Measurements from ENCODE around the gene DDX39B.
"Not testable (repeated sequence)": the region's sequence is repeated elsewhere in the genome, so short reads cannot be mapped to it uniquely, and the experiment has no call there.

DDX39B gene

DNA sequence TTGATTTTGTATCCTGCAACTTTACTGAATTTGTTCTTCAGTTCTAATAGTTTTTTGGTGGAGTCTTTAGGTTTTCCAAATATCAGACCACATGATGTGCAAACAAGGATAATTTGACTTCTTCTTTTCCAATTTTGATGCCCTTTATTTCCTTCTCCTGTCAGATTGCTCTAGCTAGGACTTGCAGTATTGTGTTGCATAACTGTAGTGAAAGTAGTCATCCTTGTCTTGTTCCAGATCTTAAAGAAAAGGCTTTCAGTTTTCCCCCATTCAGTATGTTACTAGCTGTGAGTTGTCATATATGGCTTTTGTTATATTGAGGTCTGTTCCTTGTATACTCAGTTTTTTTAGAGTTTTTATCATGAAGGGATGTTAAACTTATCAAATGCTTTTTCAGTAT is 39.2 kb downstream of the DDX39B start:
- no peak for DNase-seq (ENCODE audit: low read depth in 1 of 2, low spot score in 1 of 2)
- H3K27me3 ChIP-seq (ENCODE audit: insufficient read depth, poor library complexity, severe bottlenecking), result no peaks in the 10 kb centered on the region
- H3K27ac ChIP-seq (replicated peaks), result no peak overlapping the region
- no peak overlapping the region for H3K4me3 ChIP-seq (replicated peaks; ENCODE audit: insufficient read depth, low read length)
- TF ChIP-seq, protein P1, sequence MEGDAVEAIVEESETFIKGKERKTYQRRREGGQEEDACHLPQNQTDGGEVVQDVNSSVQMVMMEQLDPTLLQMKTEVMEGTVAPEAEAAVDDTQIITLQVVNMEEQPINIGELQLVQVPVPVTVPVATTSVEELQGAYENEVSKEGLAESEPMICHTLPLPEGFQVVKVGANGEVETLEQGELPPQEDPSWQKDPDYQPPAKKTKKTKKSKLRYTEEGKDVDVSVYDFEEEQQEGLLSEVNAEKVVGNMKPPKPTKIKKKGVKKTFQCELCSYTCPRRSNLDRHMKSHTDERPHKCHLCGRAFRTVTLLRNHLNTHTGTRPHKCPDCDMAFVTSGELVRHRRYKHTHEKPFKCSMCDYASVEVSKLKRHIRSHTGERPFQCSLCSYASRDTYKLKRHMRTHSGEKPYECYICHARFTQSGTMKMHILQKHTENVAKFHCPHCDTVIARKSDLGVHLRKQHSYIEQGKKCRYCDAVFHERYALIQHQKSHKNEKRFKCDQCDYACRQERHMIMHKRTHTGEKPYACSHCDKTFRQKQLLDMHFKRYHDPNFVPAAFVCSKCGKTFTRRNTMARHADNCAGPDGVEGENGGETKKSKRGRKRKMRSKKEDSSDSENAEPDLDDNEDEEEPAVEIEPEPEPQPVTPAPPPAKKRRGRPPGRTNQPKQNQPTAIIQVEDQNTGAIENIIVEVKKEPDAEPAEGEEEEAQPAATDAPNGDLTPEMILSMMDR (IDR thresholded peaks at IDR 0.05; ENCODE audit: insufficient read depth, low read length), result no peak
- TF ChIP-seq GABPA (IDR thresholded peaks at IDR 0.05; ENCODE audit: low read depth), result no peak
- TF ChIP-seq, protein P2, sequence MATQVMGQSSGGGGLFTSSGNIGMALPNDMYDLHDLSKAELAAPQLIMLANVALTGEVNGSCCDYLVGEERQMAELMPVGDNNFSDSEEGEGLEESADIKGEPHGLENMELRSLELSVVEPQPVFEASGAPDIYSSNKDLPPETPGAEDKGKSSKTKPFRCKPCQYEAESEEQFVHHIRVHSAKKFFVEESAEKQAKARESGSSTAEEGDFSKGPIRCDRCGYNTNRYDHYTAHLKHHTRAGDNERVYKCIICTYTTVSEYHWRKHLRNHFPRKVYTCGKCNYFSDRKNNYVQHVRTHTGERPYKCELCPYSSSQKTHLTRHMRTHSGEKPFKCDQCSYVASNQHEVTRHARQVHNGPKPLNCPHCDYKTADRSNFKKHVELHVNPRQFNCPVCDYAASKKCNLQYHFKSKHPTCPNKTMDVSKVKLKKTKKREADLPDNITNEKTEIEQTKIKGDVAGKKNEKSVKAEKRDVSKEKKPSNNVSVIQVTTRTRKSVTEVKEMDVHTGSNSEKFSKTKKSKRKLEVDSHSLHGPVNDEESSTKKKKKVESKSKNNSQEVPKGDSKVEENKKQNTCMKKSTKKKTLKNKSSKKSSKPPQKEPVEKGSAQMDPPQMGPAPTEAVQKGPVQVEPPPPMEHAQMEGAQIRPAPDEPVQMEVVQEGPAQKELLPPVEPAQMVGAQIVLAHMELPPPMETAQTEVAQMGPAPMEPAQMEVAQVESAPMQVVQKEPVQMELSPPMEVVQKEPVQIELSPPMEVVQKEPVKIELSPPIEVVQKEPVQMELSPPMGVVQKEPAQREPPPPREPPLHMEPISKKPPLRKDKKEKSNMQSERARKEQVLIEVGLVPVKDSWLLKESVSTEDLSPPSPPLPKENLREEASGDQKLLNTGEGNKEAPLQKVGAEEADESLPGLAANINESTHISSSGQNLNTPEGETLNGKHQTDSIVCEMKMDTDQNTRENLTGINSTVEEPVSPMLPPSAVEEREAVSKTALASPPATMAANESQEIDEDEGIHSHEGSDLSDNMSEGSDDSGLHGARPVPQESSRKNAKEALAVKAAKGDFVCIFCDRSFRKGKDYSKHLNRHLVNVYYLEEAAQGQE (IDR thresholded peaks at IDR 0.05; ENCODE audit: insufficient replicate concordance, low read depth), result no peak
- no peak for TF ChIP-seq POLR2AphosphoS5 (IDR thresholded peaks at IDR 0.05; ENCODE audit: low read depth)
- TF ChIP-seq SPI1 (IDR thresholded peaks at IDR 0.05; ENCODE audit: borderline replicate concordance, low read depth), result no peak

DNA sequence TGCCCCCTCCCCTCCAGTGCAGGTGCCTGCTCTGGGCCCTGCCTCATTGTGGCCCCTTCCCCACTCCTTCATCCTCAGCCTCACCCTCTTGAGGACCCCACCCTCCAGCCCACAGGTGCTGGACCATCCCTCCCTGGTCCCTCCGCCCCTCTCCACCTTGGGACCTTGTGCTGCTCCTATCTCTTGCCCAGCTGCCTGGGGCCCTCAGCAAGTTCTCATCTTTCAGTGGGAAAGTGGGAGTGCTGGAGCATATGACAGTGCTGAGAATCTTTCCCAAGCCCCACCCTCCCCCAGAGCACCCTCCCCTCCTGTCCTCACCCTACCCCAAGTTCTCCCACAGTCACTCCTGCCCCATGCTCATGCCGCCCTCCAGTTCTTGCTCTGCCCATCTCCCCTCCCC is 42.2 kb downstream of the DDX39B start:
- DNase-seq (ENCODE audit: low read depth in 1 of 2, low spot score in 1 of 2); H3K27me3 ChIP-seq (ENCODE audit: insufficient read depth, poor library complexity, severe bottlenecking); H3K4me3 ChIP-seq (replicated peaks; ENCODE audit: insufficient read depth, low read length); H3K27ac ChIP-seq (replicated peaks): not testable (repeated sequence)

DNA sequence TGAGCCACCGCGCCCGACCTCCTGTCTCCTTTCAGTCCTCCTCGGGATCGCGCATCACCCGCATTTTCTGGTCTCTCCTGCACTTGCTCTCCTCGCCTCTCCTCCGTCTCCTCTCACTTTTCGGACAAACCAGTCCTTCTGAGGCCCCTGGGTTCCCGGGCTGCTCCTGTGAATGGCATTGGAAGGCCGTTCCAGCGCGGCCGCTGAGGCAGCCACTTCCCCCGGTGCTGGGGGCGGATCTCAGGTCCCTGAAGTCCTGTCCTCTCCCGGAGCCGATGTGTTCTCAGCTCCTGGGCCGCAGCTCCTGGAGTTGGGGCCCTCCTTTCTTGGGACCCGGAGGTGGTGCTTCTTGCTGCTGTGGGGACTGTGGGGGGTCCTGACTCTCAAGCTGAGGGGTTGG is 43.1 kb downstream of the DDX39B start:
- DNase-seq (ENCODE audit: low read depth in 1 of 2, low spot score in 1 of 2), result no peak
- no peak for TF ChIP-seq SPI1 (IDR thresholded peaks at IDR 0.05; ENCODE audit: borderline replicate concordance, low read depth)
- TF ChIP-seq GABPA (IDR thresholded peaks at IDR 0.05; ENCODE audit: low read depth), result no peak
- TF ChIP-seq, protein P2 (IDR thresholded peaks at IDR 0.05; ENCODE audit: insufficient replicate concordance, low read depth), result no peak
- TF ChIP-seq POLR2AphosphoS5 (IDR thresholded peaks at IDR 0.05; ENCODE audit: low read depth), result no peak
- TF ChIP-seq, protein P1 (IDR thresholded peaks at IDR 0.05; ENCODE audit: insufficient read depth, low read length), result no peak
- Histone ChIP-seq H3K27me3 (ENCODE audit: insufficient read depth, poor library complexity, severe bottlenecking) (no peaks in the 10 kb centered on the region), H3K27ac (replicated peaks) (no peak overlapping the region), H3K4me3 (replicated peaks; ENCODE audit: insufficient read depth, low read length) (peak overlapping the region; percentile 25)

DNA sequence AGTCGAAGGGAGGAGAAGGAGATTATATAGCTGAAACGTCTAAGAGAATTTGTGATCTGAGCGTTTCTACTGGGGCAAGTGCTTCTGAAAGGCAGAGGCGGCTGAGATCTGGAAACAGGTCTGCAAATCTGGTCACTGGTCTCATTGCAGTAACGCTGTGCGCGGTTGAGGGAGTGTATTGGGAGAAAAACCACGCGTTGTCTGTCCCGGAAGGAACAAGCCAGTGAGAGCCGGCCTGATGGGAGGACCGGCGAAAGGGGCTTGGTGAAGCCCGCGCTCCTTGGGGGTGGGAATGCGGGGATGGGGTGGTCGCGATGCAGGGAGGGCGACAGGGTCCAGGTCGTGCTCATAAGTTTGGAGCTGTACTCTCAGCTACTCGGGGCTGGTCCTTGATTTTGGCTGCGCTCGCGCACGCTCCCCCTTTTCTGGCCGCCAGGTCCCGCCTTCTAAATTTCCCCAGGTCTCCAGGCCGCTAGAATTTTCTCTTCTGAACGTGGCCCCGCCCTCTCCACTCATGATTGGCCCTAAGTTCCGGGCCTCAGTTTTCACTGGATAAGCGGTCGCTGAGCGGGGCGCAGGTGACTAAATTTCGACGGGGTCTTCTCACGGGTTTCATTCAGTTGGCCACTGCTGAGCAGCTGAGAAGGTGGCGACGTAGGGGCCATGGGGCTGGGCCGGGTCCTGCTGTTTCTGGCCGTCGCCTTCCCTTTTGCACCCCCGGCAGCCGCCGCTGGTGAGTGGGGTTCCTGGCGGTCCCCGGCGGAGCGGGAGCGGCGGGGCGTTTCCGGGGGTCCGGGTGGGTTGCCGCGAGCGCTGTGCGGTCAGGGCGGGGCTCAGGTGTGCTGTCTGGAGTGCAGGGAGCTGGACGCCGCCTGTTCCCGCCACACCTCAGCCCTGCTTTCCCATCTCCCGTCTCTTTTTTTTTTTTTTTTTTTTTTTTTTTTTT is 44.0 kb downstream of the DDX39B start, which contains the start of gene MICB:
Gene MICB, plus strand, starts transcription at position 615 of the 946 bp plus-strand sequence. Its CDS starts 49 bp downstream, at position 664.
- peak; percentile 78 to 88 for DNase-seq (ENCODE audit: low read depth in 1 of 2, low spot score in 1 of 2)
- Histone ChIP-seq H3K27me3 (ENCODE audit: insufficient read depth, poor library complexity, severe bottlenecking) (no peaks in the 10 kb centered on the region), H3K27ac (replicated peaks) (peak within 1 kb of the TSS; percentile 55), H3K4me3 (replicated peaks; ENCODE audit: insufficient read depth, low read length) (peak within 1 kb of the TSS; percentile 85)
- TF ChIP-seq, protein P1 (IDR thresholded peaks at IDR 0.05; ENCODE audit: insufficient read depth, low read length), result no peak
- no peak for TF ChIP-seq SPI1 (IDR thresholded peaks at IDR 0.05; ENCODE audit: borderline replicate concordance, low read depth)
- TF ChIP-seq POLR2AphosphoS5 (IDR thresholded peaks at IDR 0.05; ENCODE audit: low read depth), result 0 out of 2 replicates have a peak, but pooled peaks have one; percentile 22
- TF ChIP-seq, protein P2 (IDR thresholded peaks at IDR 0.05; ENCODE audit: insufficient replicate concordance, low read depth), result no peak

DNA sequence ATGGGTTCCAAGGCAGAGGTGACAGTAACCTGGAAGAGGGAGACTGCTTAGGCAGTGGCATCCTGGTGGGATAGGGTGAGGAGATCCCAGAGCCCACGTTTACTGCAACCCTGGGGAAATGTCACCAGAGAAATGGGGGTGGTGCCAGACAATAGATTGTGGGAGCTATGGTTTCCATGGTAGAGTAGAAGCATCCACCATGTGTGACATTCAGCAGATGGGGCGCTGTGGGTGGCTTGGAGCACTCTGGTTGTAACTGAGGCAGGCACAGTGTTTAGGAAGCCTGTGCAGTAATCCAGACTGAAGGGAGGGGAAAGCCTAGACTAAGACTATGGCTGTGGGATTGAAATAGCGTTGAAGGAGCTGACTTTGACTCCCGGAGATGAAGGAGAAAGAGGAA is 45.0 kb downstream of the DDX39B start:
- DNase-seq (ENCODE audit: low read depth in 1 of 2, low spot score in 1 of 2); H3K27ac ChIP-seq (replicated peaks); H3K27me3 ChIP-seq (ENCODE audit: insufficient read depth, poor library complexity, severe bottlenecking); H3K4me3 ChIP-seq (replicated peaks; ENCODE audit: insufficient read depth, low read length): not testable (repeated sequence)
